DMS 273 treated with DMSO at 0.1 percent for 48 hours (cell line): ENCODE measurements around the gene VWCE.

Experiments used
- DNase-seq: peaks from one replicate; lab custom pipeline; 2025; lab: John Stamatoyannopoulos, UW

VWCE gene

DNA sequence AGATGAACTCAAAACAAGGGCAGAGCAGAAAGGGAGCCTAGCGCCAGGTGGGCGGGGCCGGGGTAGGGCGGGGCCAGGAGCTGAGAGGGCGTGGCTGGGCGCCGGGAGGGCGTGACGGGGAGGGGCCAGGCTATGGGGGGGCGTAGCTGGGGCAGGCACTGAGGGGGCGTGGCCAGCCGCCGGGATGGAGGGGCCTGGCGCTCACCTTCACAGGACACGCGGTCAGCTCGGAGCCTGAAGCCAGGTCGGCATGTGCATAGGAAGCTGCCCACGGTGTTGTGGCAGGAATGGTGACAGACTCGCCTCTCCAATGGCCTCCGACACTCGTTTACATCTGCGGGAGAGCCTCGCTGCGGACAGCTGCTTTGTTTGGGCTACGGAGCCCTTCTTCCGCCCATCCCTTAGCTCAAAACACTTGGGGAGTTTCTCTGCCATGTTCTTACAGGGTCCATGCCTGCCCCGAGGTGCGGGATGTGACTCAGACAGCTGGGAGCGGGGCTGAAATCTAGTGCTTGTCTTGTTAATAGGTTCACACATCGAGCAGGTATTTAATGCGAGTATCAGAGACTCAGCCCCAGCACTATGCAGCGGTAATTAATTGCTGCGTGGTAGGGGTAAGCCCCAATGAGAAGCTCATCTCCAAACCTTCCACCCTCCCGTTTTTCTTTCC is 13.4 kb downstream of the VWCE start:
- DNase-seq: no peak

DNA sequence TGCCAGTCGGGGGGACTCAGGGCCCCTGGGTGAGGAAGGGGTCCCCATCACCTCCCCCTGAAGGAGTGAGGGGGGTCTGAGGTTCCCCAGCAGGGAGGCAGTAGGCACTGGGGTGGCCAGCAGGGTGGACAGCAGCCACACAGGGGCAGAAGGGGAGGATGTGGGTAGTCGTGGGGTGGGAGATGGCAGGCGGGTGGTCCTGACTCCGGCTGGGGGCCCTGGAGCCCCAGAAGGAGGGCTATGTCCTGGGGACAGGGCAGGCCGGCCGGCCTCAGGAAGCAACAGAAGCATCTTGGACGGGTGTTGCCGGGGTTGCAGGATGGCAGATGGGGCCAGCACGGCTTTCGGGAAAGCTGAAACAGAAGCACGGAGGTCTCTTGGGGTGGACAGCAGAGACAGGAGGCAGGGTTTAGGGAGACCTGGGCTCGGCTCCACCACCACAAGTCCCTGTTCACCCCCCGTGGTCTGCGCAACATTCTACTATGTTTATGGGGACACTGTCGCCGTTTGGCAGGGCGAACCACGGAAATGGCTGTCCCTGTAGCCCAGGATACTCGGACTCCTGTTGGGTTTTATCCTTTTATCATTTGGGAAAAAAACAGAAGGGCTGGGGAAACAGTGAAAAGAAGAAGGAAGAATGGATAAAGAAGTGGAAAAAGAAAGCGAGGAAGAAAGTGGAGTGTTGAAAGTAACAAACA is 14.1 kb downstream of the VWCE start:
- DNase-seq: no peak

DNA sequence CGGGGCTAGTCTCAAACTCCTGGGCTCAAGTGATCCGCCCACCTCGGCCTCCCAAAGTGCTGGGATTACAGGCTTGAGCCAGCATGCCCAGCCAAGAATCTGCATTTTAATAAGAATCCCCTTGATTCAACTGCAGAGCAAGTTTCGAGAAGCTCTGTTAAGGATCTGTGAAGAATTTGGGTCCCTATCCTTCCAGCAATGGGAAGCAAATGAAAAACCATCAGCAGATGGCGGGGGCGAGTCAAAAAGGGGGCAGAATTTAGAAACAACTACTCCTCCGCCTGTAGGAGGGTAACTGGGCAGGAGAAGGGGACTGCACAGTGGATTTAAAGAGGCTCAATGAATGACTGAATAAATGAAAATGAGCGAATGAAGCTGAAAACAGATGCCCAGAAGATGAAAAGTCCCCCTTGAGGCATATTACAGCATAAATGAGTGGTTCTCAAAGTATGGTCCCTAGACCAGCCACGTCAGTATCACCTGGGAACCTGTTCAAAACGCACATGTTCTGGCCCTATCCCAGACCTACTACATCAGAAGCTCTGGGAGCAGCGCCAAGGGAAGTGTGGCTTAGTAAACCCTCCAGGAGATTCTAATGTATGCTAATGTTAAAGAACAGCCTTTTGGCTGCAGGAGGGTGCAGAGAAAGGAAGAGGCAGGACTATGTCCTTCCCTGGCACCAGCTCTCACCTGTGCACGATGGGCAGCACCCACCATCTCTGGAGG is 15.0 kb downstream of the VWCE start:
- no peak for DNase-seq

DNA sequence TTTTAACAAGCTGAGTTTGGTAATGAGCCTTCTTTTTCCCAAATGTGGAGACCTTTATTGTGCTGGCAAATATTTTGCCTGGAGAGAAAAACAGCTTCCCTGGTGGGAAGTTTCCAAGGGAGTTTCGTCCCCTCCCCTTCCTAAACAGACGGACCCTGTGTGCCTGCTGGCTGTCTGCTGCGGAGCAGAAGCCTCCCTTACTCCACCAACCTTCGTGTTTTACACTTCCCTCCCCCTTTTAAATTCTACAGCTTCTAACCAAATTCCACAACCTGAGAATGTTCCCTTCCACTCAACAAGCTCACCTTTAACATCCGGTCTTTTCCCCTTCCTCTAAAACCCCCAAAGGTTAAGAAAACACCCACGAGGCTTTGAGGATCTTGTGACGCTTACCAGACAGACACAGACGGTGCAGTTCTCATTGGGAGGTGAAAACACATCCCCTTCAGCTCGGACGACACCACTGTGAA is 17.1 kb downstream of the VWCE start:
- DNase-seq: no peak

DNA sequence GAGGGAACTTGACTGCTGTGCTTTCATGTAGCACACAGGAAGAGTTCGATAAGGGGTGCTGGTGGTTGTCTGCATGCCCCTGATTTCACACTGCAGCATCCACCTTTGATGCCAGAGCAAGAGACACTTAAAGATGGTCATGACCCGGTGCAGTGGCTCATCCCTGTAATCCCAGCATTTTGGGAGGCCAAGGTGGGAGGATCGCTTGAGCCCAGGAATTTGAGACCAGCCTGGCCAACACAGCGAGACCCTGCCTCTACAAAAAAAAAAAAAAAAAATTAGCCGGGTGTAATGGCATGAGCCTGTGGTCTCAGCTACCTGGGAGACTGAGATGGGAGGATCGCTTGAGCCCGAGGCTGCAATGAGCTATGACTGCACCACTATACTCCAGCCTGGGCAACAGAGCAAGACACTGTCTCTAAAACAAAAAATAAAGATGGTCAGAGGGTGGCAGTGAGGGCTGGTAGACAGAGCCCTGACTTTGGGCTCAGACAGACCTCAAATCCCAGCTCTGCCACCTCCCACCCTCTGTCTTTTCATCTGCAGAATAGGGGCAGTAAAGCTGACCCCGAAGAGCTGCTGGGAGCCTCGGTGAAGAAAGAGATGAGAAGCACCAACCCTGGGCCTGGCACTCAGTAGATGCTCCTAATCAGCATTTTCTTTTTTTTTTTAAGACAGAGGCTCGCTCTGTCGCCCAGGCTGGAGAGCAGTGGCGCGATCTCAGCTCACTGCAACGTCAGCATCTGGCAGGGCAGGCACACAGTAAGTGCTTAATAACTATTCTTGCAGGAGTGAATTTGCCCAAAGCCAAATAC is 17.7 kb downstream of the VWCE start:
- DNase-seq: no peak

DNA sequence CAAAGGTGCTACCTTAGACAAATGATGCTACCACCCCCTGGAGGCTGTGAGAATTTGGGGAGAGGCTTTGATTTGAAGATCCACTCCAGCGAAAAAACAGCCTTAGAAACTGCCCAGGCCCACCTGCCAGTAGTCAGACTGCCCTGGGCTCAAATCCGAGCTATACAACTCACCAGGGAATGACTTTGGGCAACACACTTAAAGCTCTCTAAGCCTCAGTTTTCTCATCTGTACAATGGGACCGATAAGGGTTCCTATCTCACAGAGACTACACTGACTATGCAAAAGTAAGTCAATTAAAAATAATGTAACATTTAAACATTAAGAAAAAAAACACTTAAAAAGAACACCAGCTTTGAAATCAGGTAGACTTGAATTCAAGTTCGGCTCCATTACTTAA is 19.9 kb downstream of the VWCE start:
- DNase-seq: no peak

DNA sequence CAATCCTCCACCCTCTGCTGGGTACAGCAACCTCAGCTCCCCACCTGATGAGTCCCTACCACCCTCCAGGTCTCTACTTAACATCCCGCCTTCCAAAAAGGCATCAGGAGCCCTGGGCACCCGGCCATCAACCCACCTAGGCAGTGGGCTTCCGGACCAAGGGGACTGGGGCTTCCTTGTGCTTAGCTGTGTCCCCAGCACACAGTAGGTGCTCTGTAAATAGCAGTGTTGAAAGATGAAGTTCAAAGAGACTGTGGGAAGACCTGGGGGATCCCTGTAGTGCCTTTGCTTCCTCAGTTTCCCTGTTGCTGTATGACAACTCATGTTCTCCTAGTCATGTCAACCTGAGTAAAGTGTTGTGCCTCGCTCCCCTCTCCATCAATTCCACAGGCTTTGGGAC is 21.0 kb downstream of the VWCE start:
- DNase-seq: no peak

DNA sequence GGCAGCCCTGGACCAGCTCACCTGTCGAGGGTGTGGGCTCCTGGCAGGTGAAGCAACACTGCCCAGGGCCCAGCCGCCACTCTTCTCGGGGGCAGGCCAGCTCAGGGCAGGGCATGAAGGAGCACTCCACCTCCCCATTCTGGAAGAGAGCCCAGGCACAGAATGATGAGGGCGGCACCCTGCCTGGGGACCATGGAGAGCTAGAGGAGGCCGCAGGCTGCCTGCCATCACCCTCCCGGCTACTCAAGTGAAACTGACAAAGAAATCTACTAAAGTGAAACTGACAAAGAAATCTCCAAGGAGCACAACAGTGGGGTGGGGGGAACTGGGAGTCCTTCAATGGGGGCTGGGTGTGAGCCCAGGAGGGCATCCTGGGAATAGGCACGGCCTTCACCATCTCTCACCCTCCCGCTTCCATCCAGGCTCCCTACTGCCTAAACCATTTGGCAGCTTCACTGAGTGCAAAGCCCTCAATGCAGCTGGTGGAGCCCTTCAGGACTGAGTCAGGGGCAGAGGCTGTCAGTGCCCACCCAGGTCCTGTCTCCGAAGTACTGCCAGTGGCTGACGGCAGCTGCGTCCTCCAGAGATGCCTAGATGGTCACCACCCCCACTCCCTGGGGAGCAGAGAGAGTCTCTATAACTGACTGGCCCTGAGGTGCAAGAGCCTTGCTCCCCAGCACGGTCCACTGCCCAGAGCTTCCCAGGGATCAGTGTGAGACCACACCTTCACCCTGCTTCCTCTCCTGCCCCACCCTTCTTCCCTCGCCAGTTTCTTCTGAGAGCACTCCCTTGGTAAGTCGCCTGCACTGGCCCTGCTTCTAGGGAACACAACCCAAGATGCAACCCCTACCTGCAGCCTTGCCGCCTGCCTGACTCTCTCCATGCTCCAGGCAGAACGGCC is 21.7 kb downstream of the VWCE start:
- no peak for DNase-seq

DNA sequence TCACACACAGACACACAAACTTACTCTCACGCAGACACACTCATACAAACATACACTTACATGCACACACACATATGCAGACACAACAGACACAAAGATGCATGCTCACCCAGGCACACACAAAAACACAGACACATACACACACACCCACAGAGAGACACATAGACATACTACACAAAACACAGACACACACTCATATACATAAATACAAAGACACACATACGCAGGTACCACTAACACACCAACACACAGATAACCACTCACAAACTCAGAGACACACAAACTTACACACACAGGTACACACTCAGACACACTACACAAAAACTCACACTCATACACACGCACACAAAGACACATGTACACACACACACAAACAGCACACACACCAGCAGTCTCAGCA is 22.4 kb downstream of the VWCE start:
- no peak for DNase-seq

DNA sequence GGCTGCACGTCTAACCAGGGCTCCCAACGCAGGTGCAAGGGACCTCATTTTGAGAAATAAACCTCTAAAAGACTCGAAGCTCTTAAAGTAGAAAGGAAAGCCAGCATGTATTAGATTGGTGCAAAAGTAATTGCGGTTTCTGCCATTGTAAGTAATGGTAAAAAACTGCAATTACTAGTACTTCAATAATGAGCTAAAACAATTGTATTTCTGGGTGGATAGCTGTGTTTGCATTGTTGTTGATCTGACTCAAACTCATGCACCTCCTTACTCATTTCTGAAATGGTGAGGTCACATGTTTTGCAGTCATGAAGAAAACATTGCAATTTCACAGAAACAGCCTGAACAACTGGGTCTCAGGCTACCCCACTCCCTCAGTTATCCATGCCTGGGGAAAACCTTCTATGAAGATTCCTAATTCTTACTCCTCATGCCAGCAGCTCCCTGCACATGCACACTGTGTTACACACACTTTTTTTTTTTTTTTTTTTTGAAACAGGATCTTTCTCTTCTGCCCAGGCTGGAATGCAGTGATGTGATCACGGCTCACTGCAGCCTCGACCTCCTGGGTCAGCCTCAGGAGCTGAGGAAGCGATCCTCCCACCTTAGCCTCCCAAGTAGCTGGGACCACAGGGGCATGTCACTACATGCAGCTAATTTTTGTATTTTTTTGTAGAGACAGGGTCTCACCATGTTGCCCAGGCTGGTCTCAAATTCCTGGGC is 24.6 kb downstream of the VWCE start:
- no peak for DNase-seq

DNA sequence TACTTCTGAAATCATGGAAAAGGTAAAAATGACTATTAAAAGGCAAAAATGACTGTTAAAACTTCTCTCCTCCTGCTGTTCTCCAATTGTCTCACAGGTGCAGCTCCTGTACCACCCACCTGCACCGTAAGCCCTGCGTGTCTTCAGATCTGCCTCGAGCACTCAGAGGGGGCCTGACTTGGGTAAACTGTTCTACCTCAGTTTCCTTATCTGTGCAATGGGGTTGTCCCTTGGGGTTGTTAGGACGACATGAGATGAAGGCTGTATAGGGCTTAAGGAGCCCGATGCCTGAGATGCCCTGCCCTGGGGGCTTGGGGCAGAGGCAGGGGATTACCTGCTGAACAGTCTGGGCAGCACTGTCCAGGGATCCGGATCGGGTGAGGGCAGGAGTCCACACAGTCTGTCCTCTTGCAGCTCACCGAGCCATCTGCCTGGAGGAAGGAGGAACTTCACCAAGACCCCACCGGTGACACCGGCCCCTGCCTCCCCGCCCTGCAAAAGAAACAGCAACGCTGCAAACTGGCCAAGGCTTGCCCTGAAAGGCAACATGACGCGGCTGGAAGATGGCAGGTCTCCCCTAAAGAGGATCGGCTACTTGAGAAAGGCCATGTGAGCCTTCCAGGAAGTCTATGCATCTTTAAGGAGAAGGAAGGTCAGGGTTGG is 26.4 kb downstream of the VWCE start:
- DNase-seq: no peak

DNA sequence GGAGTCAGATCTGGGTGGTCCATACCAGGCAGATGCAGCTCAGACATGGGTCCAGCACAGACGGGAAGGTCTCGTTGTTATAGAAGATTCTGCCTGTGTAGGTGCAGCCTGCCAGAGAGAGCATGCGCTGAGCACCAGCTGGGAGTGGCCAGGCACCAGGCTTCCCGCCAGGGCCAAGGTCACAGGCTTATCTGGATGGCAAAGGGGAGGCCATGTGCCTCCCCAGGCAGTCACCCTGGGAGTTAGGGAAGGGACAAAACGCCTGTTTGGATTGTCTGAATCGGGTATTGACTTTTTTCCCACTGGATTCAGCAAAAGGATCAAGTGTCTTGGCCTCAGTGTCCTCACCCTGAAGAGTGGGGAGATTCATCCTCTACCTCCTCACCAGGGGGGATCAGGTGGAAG is 27.7 kb downstream of the VWCE start:
- DNase-seq: no peak

DNA sequence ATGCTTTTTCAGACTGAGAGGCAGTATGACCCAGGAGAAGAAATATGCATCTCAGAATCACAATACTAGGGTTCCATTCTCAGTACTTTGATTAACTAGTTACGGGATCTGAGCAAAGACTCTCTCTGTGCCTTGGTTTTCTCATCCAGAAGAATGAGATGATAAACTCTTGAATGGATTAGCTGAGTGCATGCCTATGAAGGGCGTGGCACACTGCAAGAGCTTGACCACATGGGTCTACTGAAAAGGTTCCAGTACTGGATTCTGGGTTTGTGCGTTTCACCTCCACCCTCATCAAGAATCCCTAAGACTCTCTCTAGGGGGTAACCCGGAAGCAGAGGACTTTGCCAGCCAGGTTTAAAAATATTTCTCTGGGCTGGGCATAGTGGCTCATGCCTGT is 28.5 kb downstream of the VWCE start:
- DNase-seq: no peak

DNA sequence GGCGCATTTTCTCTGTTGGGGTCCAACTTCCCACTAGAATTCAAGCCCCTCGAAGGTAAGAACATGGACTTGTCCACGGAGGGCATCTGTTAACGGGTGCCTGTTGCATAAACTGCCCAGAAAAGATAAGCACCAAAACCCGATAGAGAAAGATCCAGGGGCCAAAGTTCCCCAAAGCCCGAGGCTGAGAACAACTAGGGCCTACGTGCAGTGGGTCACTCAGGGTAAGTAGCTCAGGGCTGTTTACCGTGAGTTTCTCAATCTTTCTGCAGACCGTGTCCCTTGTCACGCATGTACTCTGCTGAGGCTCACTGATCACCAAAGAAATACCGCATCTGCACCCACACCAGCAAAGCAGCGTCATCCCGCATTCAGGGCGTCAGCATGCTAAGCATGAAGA is 29.8 kb downstream of the VWCE start:
- DNase-seq: no peak

DNA sequence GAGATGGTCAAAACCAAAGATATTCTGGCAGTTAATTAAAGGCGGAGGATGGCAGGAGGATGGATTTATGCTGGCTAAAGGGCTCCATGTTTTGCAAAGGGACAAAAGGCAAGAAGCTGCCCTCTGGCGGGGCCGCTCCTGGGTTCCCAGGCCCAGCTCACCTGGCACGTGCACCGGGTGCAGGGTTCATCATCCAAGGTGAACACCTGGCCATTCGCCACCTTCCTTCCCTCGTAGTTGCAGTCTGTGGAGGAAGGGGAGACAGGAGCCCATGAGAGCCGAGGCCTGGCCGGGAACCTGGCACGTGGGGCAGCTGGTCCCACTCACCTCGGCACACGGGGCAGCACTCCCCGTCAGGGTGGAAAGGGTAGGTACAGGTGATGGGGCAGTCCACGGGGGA is 30.3 kb downstream of the VWCE start:
- no peak for DNase-seq

DNA sequence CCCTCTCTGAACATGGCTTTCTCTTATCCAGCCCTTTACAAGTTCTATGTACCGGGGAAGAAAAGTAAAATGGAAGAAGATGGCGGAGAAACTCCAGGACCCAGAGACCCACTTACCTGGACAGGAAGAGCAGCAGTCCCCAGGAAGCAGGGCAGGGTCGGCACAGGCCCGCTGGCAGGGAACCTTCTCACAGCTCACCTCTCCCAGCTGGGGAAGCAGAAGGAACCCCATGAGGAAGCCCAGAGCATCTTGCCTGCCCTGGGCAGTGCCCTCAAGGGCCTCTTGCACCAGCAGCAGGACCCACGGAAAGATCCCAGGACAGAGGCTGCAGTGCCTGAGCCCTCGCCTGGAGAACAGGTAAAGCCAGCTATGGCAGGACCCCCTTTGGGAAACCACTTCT is 30.7 kb downstream of the VWCE start:
- no peak for DNase-seq

DNA sequence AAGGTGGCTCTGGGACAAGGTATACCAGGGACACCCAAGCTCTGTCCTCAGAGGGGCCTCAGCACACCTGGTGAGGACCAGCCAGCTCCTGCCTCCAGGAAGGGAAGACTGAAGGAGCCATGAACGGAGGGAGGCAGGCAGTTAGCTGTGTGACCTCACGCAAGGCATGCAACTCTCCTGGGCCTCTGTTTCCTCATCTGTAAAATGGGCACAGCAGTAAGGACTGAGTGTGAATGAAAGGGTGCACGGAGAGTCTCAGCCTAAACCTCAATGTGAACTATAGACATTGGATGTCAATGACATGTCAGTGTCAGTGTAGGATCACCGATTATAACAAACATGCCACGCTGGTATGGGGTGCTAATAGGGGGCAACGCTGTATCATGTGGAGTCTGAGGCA is 35.8 kb downstream of the VWCE start:
- no peak for DNase-seq

DNA sequence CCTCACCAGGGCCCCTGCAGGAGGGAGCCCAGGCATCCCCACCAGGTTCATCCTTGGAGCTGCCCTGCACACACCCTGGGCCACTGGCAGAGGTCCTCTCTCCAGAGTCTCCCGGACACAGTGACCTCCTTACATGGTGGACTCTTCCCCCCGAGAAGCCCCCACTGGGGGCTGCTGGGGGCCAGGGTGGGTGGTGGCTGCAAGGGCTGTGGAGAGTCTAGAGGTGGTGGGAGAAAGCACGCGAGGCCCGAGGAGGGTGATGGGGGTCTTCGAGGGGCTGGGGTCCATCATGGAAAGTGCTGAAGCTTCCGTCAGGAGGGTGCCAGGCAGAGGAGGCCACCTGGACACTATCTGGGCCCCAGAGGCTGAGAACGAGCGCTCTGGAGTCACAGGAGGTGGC is 36.6 kb downstream of the VWCE start:
- DNase-seq: no peak

DNA sequence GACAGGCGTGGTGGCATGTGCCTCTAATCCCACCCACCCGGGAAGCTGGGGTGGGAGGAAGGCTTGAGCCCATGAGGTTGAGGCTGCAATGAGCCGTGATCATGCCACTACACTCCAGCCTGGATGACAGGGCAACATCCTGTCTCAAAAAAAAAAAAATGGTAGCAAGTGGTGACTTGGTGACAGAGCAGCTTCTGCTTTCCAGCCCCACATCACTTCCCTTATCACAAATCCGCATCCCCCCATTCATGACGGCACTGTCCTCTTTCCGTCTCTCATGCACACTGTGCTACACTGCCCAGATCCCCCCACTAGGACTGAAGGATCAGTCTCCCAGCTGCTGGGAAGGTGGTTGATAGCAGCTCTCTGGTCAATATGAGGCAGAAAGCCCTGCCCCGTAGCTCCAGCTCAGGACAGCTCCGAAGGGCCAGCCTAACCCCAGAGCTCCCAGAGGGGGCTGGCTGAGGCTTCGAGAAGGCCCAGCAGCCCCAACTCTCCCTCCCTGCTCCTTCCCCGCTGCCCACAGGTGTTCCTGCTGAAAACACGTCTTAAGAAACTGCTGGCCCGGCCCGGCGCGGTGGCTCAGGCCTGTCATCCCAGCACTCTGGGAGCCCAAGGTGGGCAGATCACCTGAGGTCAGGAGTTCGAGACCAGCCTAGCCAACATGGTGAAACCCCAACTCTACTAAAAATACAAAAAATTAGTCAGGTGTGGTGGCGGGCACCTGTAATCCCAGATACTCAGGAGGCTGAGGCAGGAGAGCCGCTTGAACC is 38.2 kb downstream of the VWCE start:
- DNase-seq: no peak
